NCI-H187 (cell line): ENCODE measurements around the gene ATP2B2.

Source experiments
- DNase-seq, 2 experiments: peaks; one replicate each; lab custom pipeline; 2025; lab: John Stamatoyannopoulos, UW

Gene ATP2B2

GRCh38 chr3:10344147-10344943 lies 161.0 kb downstream of the ATP2B2 start:
- DNase-seq, result no peak

GRCh38 chr3:10343526-10343925 lies 161.9 kb downstream of the ATP2B2 start:
- no peak for DNase-seq

- DNase-seq, result no peak
Measured at GRCh38 chr3:10342781-10343180, 162.6 kb downstream of the ATP2B2 start.

- DNase-seq, result no peak
Measured at GRCh38 chr3:10341901-10342398, 163.4 kb downstream of the ATP2B2 start.

- no peak for DNase-seq
Measured at GRCh38 chr3:10340476-10340875, 164.9 kb downstream of the ATP2B2 start.

- DNase-seq, result no peak
Measured at GRCh38 chr3:10340046-10340445, 165.3 kb downstream of the ATP2B2 start.

- DNase-seq, result no peak
Measured at GRCh38 chr3:10339376-10339955, 165.9 kb downstream of the ATP2B2 start.

- no peak for DNase-seq
Measured at GRCh38 chr3:10338591-10339353, 166.6 kb downstream of the ATP2B2 start.

GRCh38 chr3:10338164-10338470 lies 167.3 kb downstream of the ATP2B2 start:
- no peak for DNase-seq

GRCh38 chr3:10337323-10338163 lies 167.8 kb downstream of the ATP2B2 start:
- DNase-seq, result peak in 1 of 2 experiments; percentile 11

GRCh38 chr3:10336761-10337160 lies 168.6 kb downstream of the ATP2B2 start:
- DNase-seq, result no peak

- no peak for DNase-seq
Measured at GRCh38 chr3:10335871-10336622, 169.3 kb downstream of the ATP2B2 start.

- DNase-seq, result no peak
Measured at GRCh38 chr3:10335190-10335738, 170.1 kb downstream of the ATP2B2 start.

GRCh38 chr3:10334459-10334858 lies 170.9 kb downstream of the ATP2B2 start:
- no peak for DNase-seq

GRCh38 chr3:10334042-10334441 lies 171.3 kb downstream of the ATP2B2 start:
- DNase-seq, result no peak

- DNase-seq, result no peak
Measured at GRCh38 chr3:10333349-10333650, 172.1 kb downstream of the ATP2B2 start.

- no peak for DNase-seq
Measured at GRCh38 chr3:10332481-10333348, 172.7 kb downstream of the ATP2B2 start.

- DNase-seq, result no peak
Measured at GRCh38 chr3:10331320-10331719, 174.1 kb downstream of the ATP2B2 start.

GRCh38 chr3:10330319-10330718 lies 175.1 kb downstream of the ATP2B2 start:
- no peak for DNase-seq

GRCh38 chr3:10329495-10330015 lies 175.8 kb downstream of the ATP2B2 start:
- DNase-seq, result no peak
